HG03139 (cell line): Measurements from ENCODE around the gene PBLD.

Experiments
- ATAC-seq: cut with Tn5 transposase; IDR thresholded peaks from one replicate; pipeline ENCODE4 v1.9.1; 2021; ENCODE audit not compliant: unreplicated experiment

PBLD gene

GRCh38 chr10:68332259-68333057 lies at the start of gene PBLD:
Gene PBLD, minus strand, starts transcription at chr10:68332928. Its CDS starts 26,084 bp downstream, at chr10:68306844.
- ATAC-seq = peak; percentile 18

- no peak for ATAC-seq
These were observed 38.9 kb upstream of the PBLD start for GRCh38 chr10:68371604-68372003.

GRCh38 chr10:68367121-68367520 lies 34.4 kb upstream of the PBLD start:
- ATAC-seq = no peak

- no peak for ATAC-seq
These were observed 33.9 kb upstream of the PBLD start for GRCh38 chr10:68366600-68366999.

- ATAC-seq = no peak
These were observed 32.9 kb upstream of the PBLD start for GRCh38 chr10:68365611-68366010.

GRCh38 chr10:68364101-68364886 lies 31.6 kb upstream of the PBLD start:
- ATAC-seq = no peak

- no peak for ATAC-seq
These were observed 29.9 kb upstream of the PBLD start for GRCh38 chr10:68362590-68362989.

- no peak for ATAC-seq
These were observed 26.5 kb upstream of the PBLD start for GRCh38 chr10:68359189-68359588.

- ATAC-seq = no peak
These were observed 20.8 kb upstream of the PBLD start for GRCh38 chr10:68353537-68353936.

GRCh38 chr10:68348265-68348741 lies 15.6 kb upstream of the PBLD start:
- ATAC-seq = no peak

GRCh38 chr10:68346774-68347173 lies 14.0 kb upstream of the PBLD start:
- no peak for ATAC-seq

- ATAC-seq = no peak
These were observed 12.9 kb upstream of the PBLD start for GRCh38 chr10:68345621-68346020.

GRCh38 chr10:68342909-68343516 lies 10.3 kb upstream of the PBLD start:
- no peak for ATAC-seq

- no peak for ATAC-seq
These were observed 7.8 kb upstream of the PBLD start for GRCh38 chr10:68340358-68341080.

- ATAC-seq = no peak
These were observed 4.1 kb upstream of the PBLD start for GRCh38 chr10:68336754-68337351.

GRCh38 chr10:68334672-68335467 lies 2.1 kb upstream of the PBLD start:
- no peak for ATAC-seq

- ATAC-seq = no peak
These were observed 1.0 kb upstream of the PBLD start for GRCh38 chr10:68333440-68334431.

GRCh38 chr10:68333058-68333395 lies 299 bp upstream of the PBLD start:
- no peak for ATAC-seq
